PFSK-1 (cell line): Measurements from ENCODE around the gene DNAH2.

Experiments
- FOXP2 ChIP-seq: optimal IDR thresholded peaks from 2 replicates; pipeline ENCODE3; 2011; ENCODE audit warnings: borderline replicate concordance, control low read depth, inconsistent platforms; ENCODE audit not compliant: insufficient read depth; ENCODE audit errors: extremely low read length, extremely low read depth
- POLR2AphosphoS5 ChIP-seq: IDR thresholded peaks from 2 replicates; pipeline ENCODE4 v1.6.1; 2012; ENCODE audit warnings: low read depth, mild to moderate bottlenecking, control low read depth, low read length, moderate library complexity
- SIN3A ChIP-seq: IDR thresholded peaks from 2 replicates; pipeline ENCODE4 v1.6.1; 2012; ENCODE audit warnings: mild to moderate bottlenecking, low read length, moderate library complexity, borderline replicate concordance; ENCODE audit not compliant: insufficient read depth
- TAF1 ChIP-seq: IDR thresholded peaks from 2 replicates; pipeline ENCODE4 v1.6.1; 2012; ENCODE audit warnings: low read length, control low read depth, borderline replicate concordance; ENCODE audit not compliant: insufficient read depth
- TF ChIP-seq, protein P1 (sequence below), 2 experiments: IDR thresholded peaks; 2 replicates each; pipeline versions ENCODE4 v1.6.1 to v1.8.0; 2011 to 2012; ENCODE audit warnings: low read depth in 2 of 2, low read length in 2 of 2, control low read depth in 1 of 2, inconsistent platforms in 1 of 2, mild to moderate bottlenecking in 1 of 2, moderate library complexity in 1 of 2; ENCODE audit not compliant: insufficient read depth in 1 of 2

DNA sequence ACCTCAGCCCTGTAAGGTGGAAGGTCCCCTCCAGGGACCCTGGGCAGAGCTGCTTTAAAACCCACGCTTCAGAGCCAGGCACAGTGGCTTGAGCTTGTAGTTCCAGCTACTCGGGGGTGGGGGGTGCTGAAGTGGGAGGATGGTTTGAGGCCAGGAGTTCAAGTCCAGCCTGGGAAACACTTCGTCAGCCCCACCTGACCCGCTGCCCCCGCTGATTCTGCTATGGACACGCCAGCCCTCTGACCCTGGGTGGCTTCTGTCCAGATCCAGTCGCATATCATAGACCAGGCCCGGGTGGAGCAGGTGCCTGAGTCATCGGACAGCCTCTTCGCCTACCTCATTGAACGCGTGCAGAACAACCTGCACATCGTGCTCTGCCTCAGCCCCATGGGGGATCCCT is 81.3 kb downstream of the DNAH2 start:
- TF ChIP-seq POLR2AphosphoS5 (no peak), SIN3A (no peak), TAF1 (no peak), FOXP2 (no peak)
- TF ChIP-seq, protein P1, sequence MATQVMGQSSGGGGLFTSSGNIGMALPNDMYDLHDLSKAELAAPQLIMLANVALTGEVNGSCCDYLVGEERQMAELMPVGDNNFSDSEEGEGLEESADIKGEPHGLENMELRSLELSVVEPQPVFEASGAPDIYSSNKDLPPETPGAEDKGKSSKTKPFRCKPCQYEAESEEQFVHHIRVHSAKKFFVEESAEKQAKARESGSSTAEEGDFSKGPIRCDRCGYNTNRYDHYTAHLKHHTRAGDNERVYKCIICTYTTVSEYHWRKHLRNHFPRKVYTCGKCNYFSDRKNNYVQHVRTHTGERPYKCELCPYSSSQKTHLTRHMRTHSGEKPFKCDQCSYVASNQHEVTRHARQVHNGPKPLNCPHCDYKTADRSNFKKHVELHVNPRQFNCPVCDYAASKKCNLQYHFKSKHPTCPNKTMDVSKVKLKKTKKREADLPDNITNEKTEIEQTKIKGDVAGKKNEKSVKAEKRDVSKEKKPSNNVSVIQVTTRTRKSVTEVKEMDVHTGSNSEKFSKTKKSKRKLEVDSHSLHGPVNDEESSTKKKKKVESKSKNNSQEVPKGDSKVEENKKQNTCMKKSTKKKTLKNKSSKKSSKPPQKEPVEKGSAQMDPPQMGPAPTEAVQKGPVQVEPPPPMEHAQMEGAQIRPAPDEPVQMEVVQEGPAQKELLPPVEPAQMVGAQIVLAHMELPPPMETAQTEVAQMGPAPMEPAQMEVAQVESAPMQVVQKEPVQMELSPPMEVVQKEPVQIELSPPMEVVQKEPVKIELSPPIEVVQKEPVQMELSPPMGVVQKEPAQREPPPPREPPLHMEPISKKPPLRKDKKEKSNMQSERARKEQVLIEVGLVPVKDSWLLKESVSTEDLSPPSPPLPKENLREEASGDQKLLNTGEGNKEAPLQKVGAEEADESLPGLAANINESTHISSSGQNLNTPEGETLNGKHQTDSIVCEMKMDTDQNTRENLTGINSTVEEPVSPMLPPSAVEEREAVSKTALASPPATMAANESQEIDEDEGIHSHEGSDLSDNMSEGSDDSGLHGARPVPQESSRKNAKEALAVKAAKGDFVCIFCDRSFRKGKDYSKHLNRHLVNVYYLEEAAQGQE (IDR thresholded peaks at IDR 0.05; ENCODE audit: insufficient read depth in 1 of 2, low read depth in 2 of 2, low read length in 2 of 2): no peak
